HG02840 (cell line): ENCODE data around the gene ZHX3.

ENCODE experiments used
- ATAC-seq: cut with Tn5 transposase; IDR thresholded peaks from one replicate; pipeline ENCODE4 v1.9.1; 2021; ENCODE audit warnings: mild to moderate bottlenecking, moderate library complexity, moderate number of reproducible peaks; ENCODE audit not compliant: unreplicated experiment, low FRiP score

ZHX3 gene

DNA sequence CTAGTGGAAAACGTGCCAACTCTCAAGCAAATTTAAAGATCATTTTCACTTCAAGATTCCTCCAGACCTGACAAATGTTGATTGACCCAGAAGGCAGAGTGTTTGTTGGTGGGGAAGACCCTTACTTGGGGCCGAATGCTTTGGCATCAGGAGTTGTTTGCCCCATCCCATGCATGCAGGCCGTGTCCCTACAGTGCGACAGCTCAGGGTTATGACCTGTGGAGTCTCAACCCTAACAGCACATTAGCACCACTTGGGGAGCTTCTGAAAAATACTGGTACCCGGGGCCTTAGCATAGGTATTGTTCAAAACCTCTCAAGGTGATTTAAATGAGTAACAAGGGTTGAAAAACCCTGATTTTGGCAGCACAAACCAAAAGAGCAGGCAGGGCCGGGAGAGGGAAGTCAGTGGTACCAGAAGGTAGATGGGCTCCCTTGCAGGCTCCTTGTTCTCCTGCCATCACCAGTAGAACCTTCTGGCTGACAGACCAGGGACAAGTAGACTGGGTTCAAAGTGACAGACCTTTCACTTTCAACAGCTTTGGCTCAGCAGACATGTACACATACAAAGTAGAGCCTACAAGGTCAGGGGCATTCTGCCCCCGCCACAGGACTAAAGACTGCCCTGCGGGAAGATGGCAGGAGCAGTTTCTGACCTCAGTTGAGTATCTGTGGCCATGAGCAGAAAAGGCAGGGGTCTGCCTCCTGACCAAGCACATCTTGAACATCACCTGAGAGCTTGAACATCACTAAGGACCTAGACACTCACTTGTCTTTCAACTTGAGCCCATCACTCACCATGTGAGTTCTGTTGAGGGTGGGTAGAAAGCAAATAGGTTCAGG lies 140.6 kb downstream of the ZHX3 start:
- ATAC-seq, result no peak

DNA sequence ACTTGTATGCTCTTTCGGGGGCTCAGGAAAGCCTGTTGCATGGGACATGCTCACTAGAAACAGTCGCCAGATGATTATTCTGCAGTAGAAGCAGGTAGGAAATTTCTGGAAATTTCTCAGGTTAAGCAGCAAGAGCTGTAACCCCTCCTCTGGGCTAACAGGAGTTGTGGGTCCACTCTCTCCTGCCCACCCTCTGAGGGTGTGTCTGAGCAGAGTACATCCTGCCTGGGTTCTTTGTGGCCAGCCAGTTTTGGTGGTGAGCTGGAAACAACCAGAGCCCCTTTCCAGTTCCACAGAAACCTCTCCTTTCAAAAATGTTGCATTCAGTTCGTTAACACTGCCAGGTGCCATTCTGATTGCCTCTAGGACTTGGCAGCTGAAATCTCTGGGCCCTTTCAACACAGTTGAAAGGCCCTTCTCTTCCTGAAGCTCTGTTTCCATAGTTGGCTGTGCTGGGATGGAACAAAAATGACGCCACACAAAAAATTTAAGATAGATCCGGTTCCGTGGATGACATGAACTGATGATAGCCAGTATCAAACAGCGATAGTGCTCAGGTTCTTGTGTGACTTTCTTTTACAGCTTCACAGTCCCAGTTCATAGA lies 141.7 kb downstream of the ZHX3 start:
- no peak for ATAC-seq

- no peak for ATAC-seq
Measured at GRCh38 chr20:41175201-41175651, 142.3 kb downstream of the ZHX3 start.

- ATAC-seq, result no peak
Measured at GRCh38 chr20:41174782-41175181, 142.7 kb downstream of the ZHX3 start.

DNA sequence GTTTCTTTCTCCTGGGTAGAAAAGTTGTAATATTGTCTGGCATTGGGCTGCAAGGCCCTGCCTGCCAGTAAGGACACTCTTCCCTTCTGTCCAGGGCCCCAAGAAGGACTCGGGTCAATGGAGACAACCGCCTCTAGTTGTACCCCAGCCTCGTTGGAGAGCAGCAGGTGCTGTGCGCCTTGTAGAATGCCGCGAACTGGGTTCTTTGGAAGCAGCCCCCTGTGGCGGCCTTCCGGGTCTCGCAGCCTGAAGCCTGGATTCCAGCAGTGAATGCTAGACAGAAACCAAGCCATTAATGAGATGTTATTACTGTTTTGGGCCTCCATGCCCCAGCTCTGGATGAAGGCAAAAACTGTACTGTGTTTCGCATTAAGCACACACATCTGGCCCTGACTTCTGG lies 143.2 kb downstream of the ZHX3 start:
- ATAC-seq, result no peak

DNA sequence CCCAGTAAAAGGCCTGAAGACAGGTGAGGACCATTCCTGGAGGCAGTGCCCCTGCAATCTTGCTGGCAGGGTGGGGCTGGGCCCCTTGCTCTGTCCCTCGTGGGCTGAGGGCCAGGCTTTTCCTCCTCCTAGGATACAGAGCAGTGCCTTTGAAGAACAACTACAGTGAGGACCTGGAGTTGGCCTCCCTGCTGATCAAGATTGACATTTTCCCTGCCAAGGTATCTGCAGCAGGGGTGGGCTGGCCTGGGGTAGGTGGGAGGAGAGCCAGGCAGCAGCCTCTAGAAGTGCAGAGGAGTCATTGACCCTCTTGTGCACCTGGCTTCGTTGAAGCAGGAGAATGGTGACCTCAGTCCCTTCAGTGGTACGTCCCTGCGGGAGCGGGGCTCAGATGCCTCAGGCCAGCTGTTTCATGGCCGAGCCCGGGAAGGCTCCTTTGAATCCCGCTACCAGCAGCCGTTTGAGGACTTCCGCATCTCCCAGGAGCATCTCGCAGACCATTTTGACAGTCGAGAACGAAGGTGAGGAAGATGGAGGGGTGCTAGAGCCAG lies 143.7 kb downstream of the ZHX3 start:
- ATAC-seq, result no peak

DNA sequence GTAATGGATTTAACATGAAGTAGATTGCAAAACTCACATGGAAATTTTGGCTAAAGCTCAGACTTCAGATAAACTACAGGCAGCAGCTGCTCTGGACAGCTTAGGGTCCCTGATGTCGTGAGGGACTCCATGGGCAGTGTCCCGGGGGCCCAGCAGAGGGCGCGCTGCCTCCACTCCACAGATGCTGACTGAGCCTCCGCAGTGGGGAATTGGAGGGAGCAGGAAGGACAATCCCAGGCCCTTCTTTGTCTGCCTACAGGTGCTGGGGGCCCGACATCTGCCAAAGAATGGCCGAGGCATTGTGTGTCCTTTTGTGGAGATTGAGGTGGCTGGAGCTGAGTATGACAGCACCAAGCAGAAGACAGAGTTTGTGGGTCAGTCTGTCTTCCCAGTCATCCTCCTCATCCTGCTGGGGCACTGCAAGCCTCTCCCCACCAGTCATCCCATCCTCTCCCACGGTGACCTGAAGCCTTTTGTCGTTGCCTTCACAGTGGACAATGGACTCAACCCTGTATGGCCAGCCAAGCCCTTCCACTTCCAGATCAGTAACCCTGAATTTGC lies 144.3 kb downstream of the ZHX3 start:
- no peak for ATAC-seq

DNA sequence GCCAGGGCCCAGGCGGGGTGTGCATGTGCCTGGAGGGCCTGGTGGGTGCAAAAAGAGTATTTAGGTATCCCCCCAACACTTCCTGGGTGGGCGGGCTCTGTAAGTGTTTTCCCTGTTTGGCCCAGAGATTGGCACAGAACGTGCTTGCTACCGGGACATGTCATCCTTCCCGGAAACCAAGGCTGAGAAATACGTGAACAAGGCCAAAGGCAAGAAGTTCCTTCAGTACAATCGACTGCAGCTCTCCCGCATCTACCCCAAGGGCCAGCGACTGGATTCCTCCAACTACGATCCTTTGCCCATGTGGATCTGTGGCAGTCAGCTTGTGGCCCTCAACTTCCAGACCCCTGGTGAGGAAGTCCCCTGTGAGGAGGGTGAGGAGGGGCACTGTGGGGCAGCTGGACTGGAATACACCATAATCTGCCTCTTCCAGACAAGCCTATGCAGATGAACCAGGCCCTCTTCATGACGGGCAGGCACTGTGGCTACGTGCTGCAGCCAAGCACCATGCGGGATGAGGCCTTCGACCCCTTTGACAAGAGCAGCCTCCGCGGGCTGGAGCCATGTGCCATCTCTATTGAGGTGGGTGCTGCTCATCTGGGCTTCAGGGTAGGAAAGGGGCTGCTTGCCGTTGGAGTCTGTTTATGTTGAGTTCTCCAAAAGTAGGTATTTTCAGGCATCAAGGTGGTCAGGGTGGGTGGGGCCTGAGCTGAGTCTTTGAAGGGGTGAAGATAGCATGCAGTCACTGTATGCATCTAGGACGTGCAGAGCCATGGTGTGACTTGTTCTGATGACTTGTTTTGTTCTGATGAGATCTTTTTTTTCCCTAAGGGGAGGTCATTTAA lies 145.0 kb downstream of the ZHX3 start:
- ATAC-seq, result no peak

GRCh38 chr20:41171736-41172295 lies 145.7 kb downstream of the ZHX3 start:
- ATAC-seq, result no peak

DNA sequence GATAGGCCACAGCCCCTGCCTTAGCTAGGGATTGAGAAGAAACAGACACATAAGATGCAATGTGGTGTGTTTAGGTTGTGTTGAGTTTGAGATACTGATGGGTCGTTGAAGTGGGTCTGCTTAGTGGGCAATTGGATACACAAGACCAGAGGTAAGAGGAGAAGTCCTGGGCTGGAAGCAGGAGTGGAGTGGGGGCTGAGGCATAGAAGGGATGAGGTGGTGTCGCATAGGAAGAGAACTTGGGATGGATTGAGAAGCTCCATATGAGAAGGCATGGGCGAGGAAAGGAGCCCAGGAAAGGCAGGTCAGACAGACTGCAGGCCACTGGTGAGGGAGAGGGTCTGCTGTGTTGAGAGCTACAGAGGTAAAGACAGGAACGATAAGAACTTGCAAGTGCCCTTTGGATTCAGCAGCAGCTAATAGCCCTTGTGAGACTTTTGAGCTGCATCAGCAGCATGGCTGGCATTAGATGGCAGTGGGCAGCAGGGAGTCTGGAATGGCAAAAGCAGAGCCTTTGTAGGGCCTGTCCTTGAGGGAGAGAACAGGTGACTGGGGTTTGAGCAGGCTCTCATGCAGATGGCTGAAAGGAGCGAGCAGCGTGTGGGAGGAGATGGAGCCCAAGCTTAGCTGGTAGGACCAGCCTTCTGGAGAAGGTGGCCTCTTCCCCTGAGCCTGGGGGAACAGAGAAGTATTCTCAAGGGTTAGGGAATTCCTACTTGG lies 147.0 kb downstream of the ZHX3 start:
- no peak for ATAC-seq

DNA sequence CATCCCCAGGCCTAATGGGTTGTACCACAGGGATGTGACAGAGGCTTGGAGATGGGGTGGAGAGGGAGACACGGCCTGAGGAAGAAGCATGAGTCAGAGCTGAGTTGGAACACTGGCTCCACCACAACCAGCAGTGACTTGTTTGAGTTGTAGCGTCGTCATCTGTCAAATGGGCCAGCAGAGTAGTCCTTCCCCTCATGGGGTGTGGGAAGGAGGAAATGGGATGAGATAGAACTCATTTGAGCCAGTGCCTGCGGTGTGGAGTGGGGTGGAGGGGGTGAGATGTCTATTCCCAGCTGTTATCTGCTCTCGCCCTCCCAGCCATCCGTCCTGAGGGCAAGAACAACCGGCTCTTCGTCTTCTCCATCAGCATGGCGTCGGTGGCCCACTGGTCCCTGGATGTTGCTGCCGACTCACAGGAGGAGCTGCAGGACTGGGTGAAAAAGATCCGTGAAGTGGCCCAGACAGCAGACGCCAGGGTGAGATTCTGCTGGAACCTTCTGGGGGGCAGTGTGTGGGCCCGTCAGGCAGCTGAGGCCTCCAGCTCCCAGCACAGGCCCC lies 147.7 kb downstream of the ZHX3 start:
- ATAC-seq, result no peak

GRCh38 chr20:41169162-41169690 lies 148.3 kb downstream of the ZHX3 start:
- ATAC-seq, result no peak

DNA sequence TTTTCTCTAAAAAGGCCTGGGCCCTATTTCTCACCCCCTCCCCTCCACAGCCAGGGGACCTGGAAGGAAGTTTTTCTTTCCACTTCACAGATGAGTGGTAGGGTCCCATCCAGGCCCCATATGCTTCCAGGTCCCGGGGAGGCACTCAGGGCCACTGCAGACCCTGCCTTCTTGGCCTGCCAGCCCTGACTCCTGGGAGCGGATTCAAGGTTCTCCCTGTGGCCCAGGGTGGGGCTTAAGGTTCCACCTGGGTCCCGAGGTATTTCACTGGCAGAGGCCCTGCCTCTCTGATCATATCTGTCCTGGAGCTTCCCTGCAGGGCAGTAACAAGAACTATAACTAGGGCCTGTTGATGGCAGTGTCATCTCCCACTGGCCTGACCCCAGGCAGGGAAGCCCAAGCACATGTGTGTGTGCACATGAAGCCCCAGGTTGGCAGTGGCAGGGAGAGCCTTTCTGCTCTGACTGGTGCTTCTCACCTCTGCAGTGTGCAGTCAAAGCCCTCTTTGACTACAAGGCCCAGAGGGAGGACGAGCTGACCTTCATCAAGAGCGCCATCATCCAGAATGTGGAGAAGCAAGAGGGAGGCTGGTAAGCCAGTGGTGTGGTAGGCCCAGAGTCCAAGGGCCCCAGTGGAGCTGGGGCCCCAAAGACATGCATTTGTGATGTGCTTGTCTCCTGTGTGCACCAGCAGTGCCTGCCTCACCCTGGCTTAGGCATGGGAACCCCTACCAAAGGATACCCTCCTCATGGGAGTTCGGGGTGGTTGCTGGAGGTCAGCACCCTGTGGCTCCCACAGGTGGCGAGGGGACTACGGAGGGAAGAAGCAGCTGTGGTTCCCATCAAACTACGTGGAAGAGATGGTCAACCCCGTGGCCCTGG lies 149.0 kb downstream of the ZHX3 start:
- no peak for ATAC-seq

GRCh38 chr20:41167481-41168253 lies 149.9 kb downstream of the ZHX3 start:
- no peak for ATAC-seq

DNA sequence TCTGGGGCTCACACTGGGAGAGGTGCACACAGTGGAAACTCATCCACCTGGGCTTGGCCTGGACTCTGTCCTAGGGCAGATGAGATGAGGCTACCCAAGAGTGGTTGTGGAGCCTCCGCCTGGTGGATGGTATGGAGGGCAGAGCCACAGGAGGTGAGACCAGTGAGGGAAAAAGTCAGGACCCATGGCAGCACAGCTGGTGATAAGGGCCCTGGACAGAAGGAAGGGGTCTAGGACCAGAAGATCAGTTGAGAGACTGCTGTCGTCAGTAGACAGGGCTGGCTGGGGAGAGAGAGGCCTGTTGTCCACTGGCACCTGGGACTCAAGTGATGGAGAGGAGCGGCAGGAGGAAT lies 150.4 kb downstream of the ZHX3 start:
- no peak for ATAC-seq

DNA sequence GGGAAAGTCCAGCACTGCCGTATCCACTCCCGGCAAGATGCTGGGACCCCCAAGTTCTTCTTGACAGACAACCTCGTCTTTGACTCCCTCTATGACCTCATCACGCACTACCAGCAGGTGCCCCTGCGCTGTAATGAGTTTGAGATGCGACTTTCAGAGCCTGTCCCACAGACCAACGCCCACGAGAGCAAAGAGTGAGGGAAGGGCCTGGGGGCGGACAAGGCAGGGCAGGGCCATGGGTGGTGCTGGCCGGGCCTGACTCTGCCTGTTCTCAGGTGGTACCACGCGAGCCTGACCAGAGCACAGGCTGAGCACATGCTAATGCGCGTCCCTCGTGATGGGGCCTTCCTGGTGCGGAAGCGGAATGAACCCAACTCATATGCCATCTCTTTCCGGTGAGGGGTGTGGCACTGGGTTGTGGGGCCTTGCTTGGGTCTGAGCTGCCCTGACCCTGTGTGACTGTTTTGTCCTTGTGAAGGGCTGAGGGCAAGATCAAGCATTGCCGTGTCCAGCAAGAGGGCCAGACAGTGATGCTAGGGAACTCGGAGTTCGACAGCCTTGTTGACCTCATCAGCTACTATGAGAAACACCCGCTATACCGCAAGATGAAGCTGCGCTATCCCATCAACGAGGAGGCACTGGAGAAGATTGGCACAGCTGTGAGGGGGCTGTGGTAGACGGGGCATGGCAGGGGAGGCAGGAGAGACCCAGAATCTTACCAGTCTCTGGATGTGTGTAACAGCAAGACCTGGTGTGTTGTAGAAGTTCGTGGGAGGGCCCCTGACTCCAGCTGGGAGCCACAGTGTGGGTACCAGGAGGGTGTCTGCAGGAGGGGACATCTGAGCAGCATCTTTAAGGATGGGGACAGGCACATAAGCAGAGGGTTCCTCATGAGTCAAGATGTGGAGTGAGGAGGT lies 151.1 kb downstream of the ZHX3 start:
- ATAC-seq, result no peak
